DMS53 treated with DMSO at 0.1 percent for 48 hours (cell line): ENCODE data around the gene DOCK11.

Experiments used
- DNase-seq: peaks from one replicate; lab custom pipeline; 2025; ENCODE audit not compliant: unreplicated experiment; lab: John Stamatoyannopoulos, UW

DOCK11 gene

GRCh38 chrX:118528071-118528737, 32.6 kb downstream of the DOCK11 start:
- no peak for DNase-seq

GRCh38 chrX:118530219-118530911, 34.8 kb downstream of the DOCK11 start:
- DNase-seq = no peak

GRCh38 chrX:118534716-118535493, 39.3 kb downstream of the DOCK11 start:
- no peak for DNase-seq

GRCh38 chrX:118536204-118536603, 40.6 kb downstream of the DOCK11 start:
- no peak for DNase-seq

GRCh38 chrX:118536687-118537461, 41.3 kb downstream of the DOCK11 start:
- no peak for DNase-seq

GRCh38 chrX:118538386-118538785, 42.8 kb downstream of the DOCK11 start:
- DNase-seq = no peak

- DNase-seq = no peak
Measured at GRCh38 chrX:118540342-118540741, 44.7 kb downstream of the DOCK11 start.

- DNase-seq = no peak
Measured at GRCh38 chrX:118541482-118541881, 45.9 kb downstream of the DOCK11 start.

- no peak for DNase-seq
Measured at GRCh38 chrX:118545510-118545909, 49.9 kb downstream of the DOCK11 start.

GRCh38 chrX:118548841-118549240, 53.2 kb downstream of the DOCK11 start:
- no peak for DNase-seq

- DNase-seq = no peak
Measured at GRCh38 chrX:118550792-118551191, 55.2 kb downstream of the DOCK11 start.

GRCh38 chrX:118551426-118551825, 55.8 kb downstream of the DOCK11 start:
- DNase-seq = no peak

GRCh38 chrX:118552121-118552900, 56.7 kb downstream of the DOCK11 start:
- DNase-seq = no peak

GRCh38 chrX:118553042-118553710, 57.6 kb downstream of the DOCK11 start:
- DNase-seq = no peak

- DNase-seq = no peak
Measured at GRCh38 chrX:118554511-118554910, 58.9 kb downstream of the DOCK11 start.

GRCh38 chrX:118558926-118559325, 63.3 kb downstream of the DOCK11 start:
- DNase-seq = no peak

- no peak for DNase-seq
Measured at GRCh38 chrX:118560489-118560888, 64.9 kb downstream of the DOCK11 start.

GRCh38 chrX:118562582-118563164, 67.1 kb downstream of the DOCK11 start:
- no peak for DNase-seq

- DNase-seq = no peak
Measured at GRCh38 chrX:118564498-118564897, 68.9 kb downstream of the DOCK11 start.

- DNase-seq = no peak
Measured at GRCh38 chrX:118565853-118566252, 70.2 kb downstream of the DOCK11 start.
